Karpas-422 (cell line): ENCODE measurements around the gene CYP3A4. TPM values are rescaled to one million over a fixed set of nuclear protein-coding genes. Genes with fewer than 3 reads are reported as not detected.
A peak's percentile ranks its signal among the peaks of the same experiment; 100 is the strongest.
"Not testable (repeated sequence)": the region's sequence is repeated elsewhere in the genome, so short reads cannot be mapped to it uniquely, and the experiment has no call there.

ENCODE experiments used
- DNase-seq: peaks from one replicate; pipeline ENCODE4 v3.0.0-alpha.2; 2015
- H2AFZ ChIP-seq: fragments of 200-600 bp; sonication (generic); 2 replicates; pipeline ENCODE4 v1.6.1; 2014; ENCODE audit warnings: antibody characterized with exemption, low read length, mixed read lengths
- H3K27ac ChIP-seq: fragments of 200-600 bp; sonication (generic); 2 replicates; pipeline ENCODE4 v1.5.1; 2014; ENCODE audit warnings: mild to moderate bottlenecking, low read length, moderate library complexity
- H3K27me3 ChIP-seq: fragments of 200-600 bp; sonication (generic); 2 replicates; pipeline ENCODE4 v1.6.1; 2014; ENCODE audit warnings: low read length, mixed read lengths
- H3K36me3 ChIP-seq: fragments of 200-600 bp; sonication (generic); 2 replicates; pipeline ENCODE4 v1.6.1; 2014; ENCODE audit warnings: low read length, mixed read lengths; ENCODE audit not compliant: insufficient read depth
- H3K4me1 ChIP-seq: fragments of 200-600 bp; sonication (generic); 2 replicates; pipeline ENCODE4 v1.6.1; 2014; ENCODE audit warnings: mild to moderate bottlenecking, low read length, mixed read lengths
- H3K4me2 ChIP-seq: fragments of 200-600 bp; sonication (generic); 2 replicates; pipeline ENCODE4 v1.6.1; 2014; ENCODE audit warnings: low read length, low read depth, mild to moderate bottlenecking; ENCODE audit not compliant: poor library complexity, severe bottlenecking
- H3K4me3 ChIP-seq: fragments of 200-600 bp; sonication (generic); 2 replicates; pipeline ENCODE4 v1.5.1; 2014; ENCODE audit warnings: mild to moderate bottlenecking, antibody characterized with exemption, low read length, mixed read lengths
- H3K79me2 ChIP-seq: fragments of 200-600 bp; sonication (generic); 2 replicates; pipeline ENCODE4 v1.6.1; 2014; ENCODE audit warnings: mild to moderate bottlenecking, low read length, mixed read lengths
- H3K9ac ChIP-seq: fragments of 200-600 bp; sonication (generic); 2 replicates; pipeline ENCODE4 v1.6.0; 2014; ENCODE audit warnings: low read length
- H3K9me2 ChIP-seq: fragments of 200-600 bp; sonication (generic), shearing (Covaris generic); replicated peaks from 2 replicates; pipeline ENCODE4 v1.6.0; 2014; ENCODE audit warnings: mild to moderate bottlenecking, low read length, moderate library complexity; ENCODE audit not compliant: insufficient read depth
- H3K9me3 ChIP-seq: fragments of 300-700, 200-600 bp; sonication (generic); 2 replicates; pipeline ENCODE4 v1.6.1; 2014; ENCODE audit warnings: low read length, mixed read lengths
- H4K20me1 ChIP-seq: fragments of 200-600 bp; sonication (generic); 2 replicates; pipeline ENCODE4 v1.6.1; 2014; ENCODE audit warnings: mild to moderate bottlenecking, antibody characterized with exemption, low read length, low read depth; ENCODE audit not compliant: insufficient read depth
- total RNA-seq: library from RNA; depleted of rRNA; stranded (reverse); fragments of >200 nt; shearing (Covaris generic); gene quantifications from 2 replicates; pipeline ENCODE4 v1.2.3, GENCODE V29; 2014; ENCODE audit warnings: low replicate concordance

CYP3A4 gene
- total RNA-seq, 1 experiment from 2014 or later = not detected

DNA sequence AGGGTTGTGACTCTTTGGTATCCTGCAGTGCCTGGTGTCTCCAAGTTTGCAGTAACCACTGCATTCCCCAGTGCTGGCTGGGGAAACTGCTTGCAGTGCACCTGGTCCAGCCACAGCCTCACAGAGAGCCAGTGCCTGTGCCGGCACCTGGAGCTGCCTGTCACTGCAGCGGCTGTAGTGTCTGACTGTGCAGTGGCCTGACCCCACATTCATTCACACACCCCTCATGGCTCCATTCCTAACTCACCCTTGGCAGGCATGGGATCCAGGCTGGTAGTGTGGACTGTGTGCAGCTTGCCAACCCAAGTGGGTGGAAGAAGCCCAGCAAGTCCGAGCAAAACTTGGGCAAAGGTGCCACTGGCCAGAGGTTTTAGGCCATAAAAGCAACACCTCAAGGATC is 40.1 kb upstream of the CYP3A4 start:
- Histone ChIP-seq H3K4me1 (no peaks in the 10 kb centered on the region), H3K27me3 (0 out of 2 replicates have a peak, but pooled peaks cover 2% of the 10 kb centered on the region), H3K36me3 (no peaks in the 10 kb centered on the region), H3K79me2 (no peaks in the 10 kb centered on the region), H3K4me2 (no peak overlapping the region), H2AFZ (no peak overlapping the region), H3K9me3 (no peaks in the 10 kb centered on the region), H3K9me2 (no peaks in the 10 kb centered on the region), H4K20me1 (no peaks in the 10 kb centered on the region), H3K4me3 (no peak overlapping the region), H3K27ac (no peak overlapping the region), H3K9ac (no peak overlapping the region)
- DNase-seq = no peak

DNA sequence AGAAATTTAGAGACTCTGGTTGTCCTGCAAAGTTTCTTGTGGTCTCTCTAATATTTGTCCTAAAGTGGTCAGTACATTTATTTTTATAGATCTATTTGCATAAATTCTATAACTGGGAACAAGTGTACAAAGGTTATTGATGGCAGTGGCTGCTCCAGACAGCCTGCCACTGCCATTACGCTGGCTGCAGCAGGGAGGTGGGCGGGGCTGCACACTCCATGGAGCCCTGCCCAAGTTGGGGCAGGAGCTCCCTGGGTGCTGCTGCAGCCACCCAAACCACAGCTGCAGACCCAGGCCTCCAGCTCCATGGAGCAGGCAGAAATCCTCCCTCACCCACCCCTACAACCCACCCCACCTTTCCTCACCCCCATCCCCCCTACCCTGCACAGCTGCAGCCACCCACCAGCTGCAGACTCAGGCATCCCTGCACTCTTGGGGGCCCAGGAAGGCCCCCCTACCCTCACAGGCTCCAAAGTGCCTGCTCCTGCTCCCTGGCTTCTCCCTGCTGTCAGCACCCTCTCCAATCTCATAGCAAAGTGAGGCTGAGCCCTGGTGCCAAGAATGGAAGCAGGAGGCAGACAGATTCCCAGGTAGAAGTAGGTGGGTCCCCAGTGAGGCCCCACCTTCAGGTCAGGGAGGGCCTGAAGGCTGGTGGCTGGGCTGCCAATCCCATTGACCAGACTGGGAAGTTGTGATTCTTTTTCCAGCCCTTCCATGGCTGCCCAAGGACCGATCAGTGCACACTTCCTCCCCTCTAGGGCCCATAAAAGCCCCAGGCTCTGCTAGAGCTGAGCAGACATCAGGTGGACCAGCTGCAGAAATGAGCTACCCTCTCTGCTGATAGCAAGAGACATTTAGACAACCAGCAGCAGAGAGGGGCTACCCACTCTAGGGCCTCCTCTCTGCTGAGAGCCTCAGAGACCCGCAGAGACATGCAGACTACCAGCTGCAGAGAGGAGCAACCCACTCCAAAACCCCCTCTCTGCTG is 39.0 kb upstream of the CYP3A4 start:
- no peaks in the 10 kb centered on the region for H3K9me3 ChIP-seq
- no peak overlapping the region for H3K9ac ChIP-seq
- H3K27ac ChIP-seq = no peak overlapping the region
- no peaks in the 10 kb centered on the region for H3K9me2 ChIP-seq
- DNase-seq = no peak
- H3K4me3 ChIP-seq = no peak overlapping the region
- H4K20me1 ChIP-seq = no peaks in the 10 kb centered on the region
- no peaks in the 10 kb centered on the region for H3K79me2 ChIP-seq
- no peak overlapping the region for H3K4me2 ChIP-seq
- no peaks in the 10 kb centered on the region for H3K36me3 ChIP-seq
- H2AFZ ChIP-seq = no peak overlapping the region
- H3K27me3 ChIP-seq = 0 out of 2 replicates have a peak, but pooled peaks cover 2% of the 10 kb centered on the region
- no peaks in the 10 kb centered on the region for H3K4me1 ChIP-seq

DNA sequence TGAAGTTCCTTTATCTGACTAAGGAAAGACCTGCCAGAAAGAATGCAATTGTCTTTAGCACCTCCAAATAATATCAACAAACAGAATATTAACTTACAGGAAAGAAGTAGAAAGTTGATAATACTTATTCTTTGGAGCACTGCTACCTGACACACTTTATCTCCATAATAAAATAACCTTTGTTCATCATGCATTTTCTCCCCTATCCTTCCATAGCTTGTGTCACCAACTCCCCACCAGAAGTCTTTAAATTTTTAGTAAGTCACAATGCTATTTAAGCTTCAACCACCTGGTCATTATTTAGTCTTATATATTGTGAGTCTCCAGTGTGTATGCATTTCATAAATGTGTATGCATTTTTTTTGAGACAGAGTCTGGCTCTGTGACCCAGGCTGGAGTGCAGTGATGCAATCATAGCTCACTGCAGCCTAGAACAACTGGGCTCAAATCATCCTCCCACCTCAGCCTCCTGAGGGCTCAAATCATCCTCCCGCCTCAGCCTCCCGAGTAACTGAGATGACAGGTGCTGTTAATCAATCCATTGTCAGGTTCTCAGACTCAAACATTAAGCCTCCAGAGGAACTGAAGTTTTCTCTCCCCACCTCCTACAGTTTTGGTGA is 36.5 kb upstream of the CYP3A4 start:
- Histone ChIP-seq H3K9me2 (no peaks in the 10 kb centered on the region), H3K4me2 (no peak overlapping the region), H3K27ac (no peak overlapping the region), H3K4me1 (no peaks in the 10 kb centered on the region), H3K9me3 (no peaks in the 10 kb centered on the region), H3K36me3 (no peaks in the 10 kb centered on the region), H4K20me1 (no peaks in the 10 kb centered on the region), H3K27me3 (0 out of 2 replicates have a peak, but pooled peaks cover 2% of the 10 kb centered on the region), H3K9ac (no peak overlapping the region), H3K4me3 (no peak overlapping the region), H3K79me2 (no peaks in the 10 kb centered on the region), H2AFZ (no peak overlapping the region)
- peak; percentile 28 for DNase-seq

DNA sequence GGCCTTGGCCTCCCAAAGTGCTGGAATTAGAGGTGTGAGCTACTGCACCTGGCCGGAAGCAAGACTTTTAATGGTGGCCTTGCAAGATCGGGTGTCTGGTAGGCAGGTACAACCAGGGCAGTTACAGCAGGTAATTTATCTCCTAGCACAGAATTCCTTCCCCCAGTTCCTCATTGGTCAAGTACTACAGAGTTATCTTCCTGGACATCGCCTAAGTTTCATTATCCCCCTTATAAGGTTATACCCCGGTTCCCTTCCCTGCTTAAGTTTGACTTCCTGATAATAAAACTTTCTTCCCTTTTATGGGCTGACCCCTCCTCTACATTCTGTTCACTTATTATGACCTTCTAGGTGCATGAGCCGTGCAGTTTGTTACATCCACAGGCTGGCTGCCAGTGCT is 24.8 kb upstream of the CYP3A4 start:
- Histone ChIP-seq H2AFZ (no peak overlapping the region), H3K9ac (no peak overlapping the region), H3K4me1 (no peaks in the 10 kb centered on the region), H3K4me3 (no peak overlapping the region), H4K20me1 (no peaks in the 10 kb centered on the region), H3K4me2 (no peak overlapping the region), H3K9me2 (no peaks in the 10 kb centered on the region), H3K27ac (no peak overlapping the region), H3K36me3 (no peaks in the 10 kb centered on the region), H3K9me3 (no peaks in the 10 kb centered on the region), H3K27me3 (no peaks in the 10 kb centered on the region), H3K79me2 (no peaks in the 10 kb centered on the region)
- DNase-seq = no peak

DNA sequence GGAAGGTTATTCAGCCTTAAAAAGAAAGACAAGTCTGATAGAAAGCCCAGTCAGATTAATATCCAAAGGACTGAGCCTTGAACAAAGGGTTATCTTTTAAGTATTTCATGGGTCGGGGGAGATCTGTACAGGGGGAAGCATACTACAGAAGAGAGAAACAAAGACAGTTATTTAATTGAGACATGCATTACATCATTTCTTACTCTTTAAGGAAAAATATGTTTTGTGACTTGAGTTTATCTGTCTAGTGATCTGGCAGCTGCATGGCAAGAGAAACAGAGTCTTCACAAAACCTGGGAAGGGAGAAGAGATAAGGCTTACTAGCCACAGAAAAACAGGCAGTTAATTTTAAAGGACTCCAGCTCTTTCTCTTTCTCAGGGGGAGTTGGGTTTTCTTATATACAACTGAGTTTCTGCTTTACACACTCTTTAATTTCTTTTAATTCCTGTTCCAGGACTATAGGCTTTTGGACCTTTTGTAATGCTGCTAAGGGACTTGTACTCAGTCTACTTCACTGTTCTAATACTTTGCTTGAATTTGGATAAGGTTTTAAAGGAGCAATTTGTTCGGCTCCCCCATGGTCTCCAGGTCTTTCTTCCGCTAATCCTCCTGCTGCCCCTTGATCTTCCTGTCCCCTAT is 23.0 kb upstream of the CYP3A4 start:
- Histone ChIP-seq H3K27ac (no peak overlapping the region), H3K79me2 (no peaks in the 10 kb centered on the region), H3K27me3 (no peaks in the 10 kb centered on the region), H3K9me2 (no peaks in the 10 kb centered on the region), H3K4me1 (no peaks in the 10 kb centered on the region), H3K9ac (no peak overlapping the region), H3K9me3 (no peaks in the 10 kb centered on the region), H3K4me2 (no peak overlapping the region), H3K36me3 (no peaks in the 10 kb centered on the region), H2AFZ (no peak overlapping the region), H3K4me3 (no peak overlapping the region), H4K20me1 (no peaks in the 10 kb centered on the region)
- DNase-seq = no peak

DNA sequence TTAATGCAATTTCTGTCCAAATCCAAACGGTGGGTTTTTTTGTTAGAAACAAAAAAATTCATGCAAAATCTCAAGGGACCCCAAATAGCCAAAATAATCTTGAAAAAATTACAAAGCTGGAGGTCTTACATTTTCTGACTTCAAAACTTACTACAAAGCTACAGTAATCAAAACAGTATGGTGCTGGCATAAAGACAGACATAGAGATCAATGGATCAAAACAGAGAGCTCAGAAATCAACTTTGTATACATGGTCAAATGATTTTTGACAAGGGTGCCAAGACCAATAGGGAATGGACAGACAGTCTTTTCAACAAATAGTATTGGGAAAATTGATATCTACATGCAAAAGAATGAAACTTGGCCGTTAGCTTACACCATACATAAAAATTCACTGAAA is 21.7 kb upstream of the CYP3A4 start:
- Histone ChIP-seq H3K9ac (no peak overlapping the region), H3K9me2 (no peaks in the 10 kb centered on the region), H3K27ac (no peak overlapping the region), H3K4me3 (no peak overlapping the region), H3K36me3 (no peaks in the 10 kb centered on the region), H4K20me1 (no peaks in the 10 kb centered on the region), H3K79me2 (no peaks in the 10 kb centered on the region), H3K9me3 (no peaks in the 10 kb centered on the region), H3K4me1 (no peaks in the 10 kb centered on the region), H3K27me3 (no peaks in the 10 kb centered on the region), H3K4me2 (no peak overlapping the region), H2AFZ (no peak overlapping the region)
- no peak for DNase-seq

DNA sequence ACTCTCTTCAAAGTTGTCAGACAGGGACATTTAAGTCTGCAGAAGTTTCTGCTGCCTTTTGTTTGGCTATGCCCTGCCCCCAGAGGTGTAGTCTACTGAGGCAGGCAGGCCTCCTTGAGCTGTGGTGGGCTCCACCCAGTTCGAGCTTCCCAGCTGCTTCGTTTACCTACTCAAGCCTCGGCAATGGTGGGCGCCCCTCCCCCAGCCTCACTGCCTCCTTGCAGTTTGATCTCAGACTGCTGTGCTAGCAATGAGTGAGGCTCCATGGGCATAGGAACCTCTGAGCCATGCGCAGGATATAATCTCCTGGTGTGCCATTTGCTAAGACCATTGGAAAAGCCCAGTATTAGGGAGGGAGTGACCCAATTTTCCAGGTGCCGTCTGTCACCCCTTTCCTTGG is 19.1 kb upstream of the CYP3A4 start:
- H3K4me2 ChIP-seq, H4K20me1 ChIP-seq, H3K36me3 ChIP-seq, H3K9ac ChIP-seq, H3K4me1 ChIP-seq, H3K27me3 ChIP-seq, H3K79me2 ChIP-seq, DNase-seq, H3K27ac ChIP-seq, H3K9me3 ChIP-seq, H3K9me2 ChIP-seq, H2AFZ ChIP-seq, H3K4me3 ChIP-seq: not testable (repeated sequence)

DNA sequence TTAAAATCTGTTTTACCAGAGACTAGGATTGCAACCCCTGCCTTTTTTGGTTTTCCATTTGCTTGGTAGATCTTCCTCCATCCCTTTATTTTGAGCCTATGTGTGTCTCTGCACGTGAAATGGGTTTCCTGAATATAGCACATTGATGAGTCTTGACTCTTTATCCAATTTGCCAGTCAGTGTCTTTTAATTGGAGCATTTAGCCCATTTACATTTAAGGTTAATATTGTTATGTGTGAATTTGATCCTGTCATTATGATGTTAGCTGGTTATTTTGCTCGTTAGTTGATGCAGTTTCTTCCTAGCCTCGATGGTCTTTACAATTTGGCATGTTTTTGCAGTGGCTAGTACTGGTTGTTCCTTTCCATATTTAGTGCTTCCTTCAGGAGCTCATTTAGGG is 17.4 kb upstream of the CYP3A4 start:
- DNase-seq, H3K36me3 ChIP-seq, H3K27ac ChIP-seq, H3K27me3 ChIP-seq, H3K4me3 ChIP-seq, H2AFZ ChIP-seq, H3K9ac ChIP-seq, H3K4me2 ChIP-seq, H3K4me1 ChIP-seq, H4K20me1 ChIP-seq, H3K9me2 ChIP-seq, H3K9me3 ChIP-seq, H3K79me2 ChIP-seq: not testable (repeated sequence)
